Measurements from ENCODE around the gene PNPLA6. TPM values are rescaled to one million over a fixed set of nuclear protein-coding genes. Genes with fewer than 3 reads are reported as not detected.
A peak's percentile ranks its signal among the peaks of the same experiment; 100 is the strongest.

The PNPLA6 gene
- total RNA-seq, 6 experiments from 2014 or later = 38.7 to 61.8 (median 46.5) TPM

DNA sequence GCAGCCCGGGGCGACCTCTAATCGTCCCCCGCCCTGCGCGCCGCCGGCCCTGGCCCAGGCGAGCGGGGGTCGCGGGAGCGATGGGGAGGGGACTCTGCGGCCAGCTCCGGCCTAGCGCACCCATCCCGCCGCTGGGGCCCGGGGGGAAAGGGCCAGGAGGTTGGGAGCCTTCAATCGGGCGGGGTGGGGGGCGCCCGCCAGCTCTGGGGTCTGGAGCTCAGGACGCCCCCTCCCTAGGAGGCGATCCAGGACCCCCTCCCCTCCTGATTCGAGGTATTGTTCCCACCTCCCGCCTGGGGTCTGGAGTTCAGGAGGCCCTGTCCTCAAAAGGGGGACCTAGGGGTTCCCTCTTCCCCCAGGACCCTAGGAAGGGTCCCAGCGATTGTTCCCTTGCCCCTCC, 19.2 kb upstream of the PNPLA6 start:
- Histone ChIP-seq H3K4me1 (peaks cover 0 to 26% (median 3%) of the 10 kb centered on the region in 4 donors), H3K9me3 (no peaks in the 10 kb centered on the region), H3K4me3 (peak overlapping the region; percentile 54 to 60 (median 60)), H3K36me3 (no peaks in the 10 kb centered on the region), H3K27ac (peak overlapping the region; percentile 57 to 79 (median 66)), H3K27me3 (no peaks in the 10 kb centered on the region)
- intact Hi-C loops (cut with DNase I) = no loop called here
- TF ChIP-seq, protein P1, sequence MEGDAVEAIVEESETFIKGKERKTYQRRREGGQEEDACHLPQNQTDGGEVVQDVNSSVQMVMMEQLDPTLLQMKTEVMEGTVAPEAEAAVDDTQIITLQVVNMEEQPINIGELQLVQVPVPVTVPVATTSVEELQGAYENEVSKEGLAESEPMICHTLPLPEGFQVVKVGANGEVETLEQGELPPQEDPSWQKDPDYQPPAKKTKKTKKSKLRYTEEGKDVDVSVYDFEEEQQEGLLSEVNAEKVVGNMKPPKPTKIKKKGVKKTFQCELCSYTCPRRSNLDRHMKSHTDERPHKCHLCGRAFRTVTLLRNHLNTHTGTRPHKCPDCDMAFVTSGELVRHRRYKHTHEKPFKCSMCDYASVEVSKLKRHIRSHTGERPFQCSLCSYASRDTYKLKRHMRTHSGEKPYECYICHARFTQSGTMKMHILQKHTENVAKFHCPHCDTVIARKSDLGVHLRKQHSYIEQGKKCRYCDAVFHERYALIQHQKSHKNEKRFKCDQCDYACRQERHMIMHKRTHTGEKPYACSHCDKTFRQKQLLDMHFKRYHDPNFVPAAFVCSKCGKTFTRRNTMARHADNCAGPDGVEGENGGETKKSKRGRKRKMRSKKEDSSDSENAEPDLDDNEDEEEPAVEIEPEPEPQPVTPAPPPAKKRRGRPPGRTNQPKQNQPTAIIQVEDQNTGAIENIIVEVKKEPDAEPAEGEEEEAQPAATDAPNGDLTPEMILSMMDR (IDR thresholded peaks at IDR 0.05) = no peak
- no peak for TF ChIP-seq POLR2A (IDR thresholded peaks at IDR 0.05)
- DNase-seq (no peak), ATAC-seq (no peak)
- no CpG with 5 or more reads among the region's 28 CpGs for WGBS (ENCODE audit: insufficient coverage, low coverage, low lambda C conversion rate, missing lambda C conversion rate)

DNA sequence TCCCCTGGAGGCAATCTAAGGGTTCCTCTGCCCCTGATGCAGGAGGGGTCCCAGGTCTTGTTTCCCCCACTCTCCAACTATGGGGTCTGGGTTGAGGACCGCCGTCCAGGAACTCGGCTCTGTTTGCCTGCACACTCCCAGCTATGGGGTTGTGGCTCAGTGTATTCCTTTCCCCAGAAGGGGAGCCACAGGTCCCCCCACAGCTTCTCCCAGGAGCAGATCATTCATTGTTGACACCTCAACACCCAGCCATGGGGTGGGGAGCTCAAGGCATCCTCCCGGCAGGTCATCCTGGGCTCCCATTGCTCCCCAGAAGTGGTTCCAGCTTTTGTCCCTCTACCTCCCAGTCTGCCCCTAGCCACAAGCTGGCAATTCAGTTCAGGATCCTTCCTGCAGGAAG, 18.6 kb upstream of the PNPLA6 start:
- DNase-seq (no peak), ATAC-seq (no peak)
- Histone ChIP-seq H3K4me3 (peak overlapping the region; percentile 54 to 60 (median 60)), H3K36me3 (no peaks in the 10 kb centered on the region), H3K27me3 (no peaks in the 10 kb centered on the region), H3K27ac (peak overlapping the region in 1 of 3 donors; percentile 57), H3K9me3 (no peaks in the 10 kb centered on the region), H3K4me1 (peaks cover 0 to 31% (median 7%) of the 10 kb centered on the region in 4 donors)
- 90% methylated on average over 2 of the region's 4 CpGs for WGBS (ENCODE audit: insufficient coverage, low coverage, low lambda C conversion rate, missing lambda C conversion rate)
- TF ChIP-seq, protein P1 (IDR thresholded peaks at IDR 0.05) = no peak
- no peak for TF ChIP-seq POLR2A (IDR thresholded peaks at IDR 0.05)
- intact Hi-C loops (cut with DNase I) = no loop called here

DNA sequence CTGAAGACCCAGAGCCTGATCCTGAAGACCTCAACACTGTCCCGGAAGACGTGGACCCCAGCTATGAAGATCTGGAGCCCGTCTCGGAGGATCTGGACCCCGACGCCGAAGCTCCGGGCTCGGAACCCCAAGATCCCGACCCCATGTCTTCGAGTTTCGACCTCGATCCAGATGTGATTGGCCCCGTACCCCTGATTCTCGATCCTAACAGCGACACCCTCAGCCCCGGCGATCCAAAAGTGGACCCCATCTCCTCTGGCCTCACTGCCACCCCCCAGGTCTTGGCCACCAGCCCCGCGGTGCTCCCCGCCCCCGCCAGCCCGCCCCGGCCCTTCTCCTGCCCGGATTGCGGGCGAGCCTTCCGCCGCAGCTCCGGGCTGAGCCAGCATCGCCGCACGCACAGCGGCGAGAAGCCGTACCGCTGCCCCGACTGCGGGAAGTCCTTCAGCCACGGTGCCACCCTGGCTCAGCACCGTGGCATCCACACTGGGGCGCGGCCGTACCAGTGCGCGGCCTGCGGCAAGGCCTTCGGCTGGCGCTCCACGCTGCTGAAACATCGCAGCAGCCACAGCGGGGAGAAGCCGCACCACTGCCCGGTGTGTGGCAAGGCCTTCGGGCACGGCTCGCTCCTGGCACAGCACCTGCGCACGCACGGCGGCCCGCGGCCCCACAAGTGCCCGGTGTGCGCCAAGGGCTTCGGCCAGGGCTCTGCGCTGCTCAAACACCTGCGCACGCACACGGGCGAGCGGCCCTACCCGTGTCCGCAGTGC, 16.0 kb upstream of the PNPLA6 start:
- Histone ChIP-seq H3K4me3 (no peak overlapping the region), H3K9me3 (no peaks in the 10 kb centered on the region), H3K4me1 (peaks cover 0 to 43% (median 11%) of the 10 kb centered on the region in 4 donors), H3K36me3 (peaks cover 0 to 1% (median 0%) of the 10 kb centered on the region in 4 donors), H3K27ac (no peak overlapping the region), H3K27me3 (no peaks in the 10 kb centered on the region)
- ATAC-seq (no peak), DNase-seq (no peak)
- intact Hi-C loops (cut with DNase I) = no loop called here
- no peak for TF ChIP-seq POLR2A (IDR thresholded peaks at IDR 0.05)
- TF ChIP-seq, protein P1 (IDR thresholded peaks at IDR 0.05) = no peak
- 92% methylated on average over 17 of the region's 74 CpGs for WGBS (ENCODE audit: insufficient coverage, low coverage, low lambda C conversion rate, missing lambda C conversion rate)

DNA sequence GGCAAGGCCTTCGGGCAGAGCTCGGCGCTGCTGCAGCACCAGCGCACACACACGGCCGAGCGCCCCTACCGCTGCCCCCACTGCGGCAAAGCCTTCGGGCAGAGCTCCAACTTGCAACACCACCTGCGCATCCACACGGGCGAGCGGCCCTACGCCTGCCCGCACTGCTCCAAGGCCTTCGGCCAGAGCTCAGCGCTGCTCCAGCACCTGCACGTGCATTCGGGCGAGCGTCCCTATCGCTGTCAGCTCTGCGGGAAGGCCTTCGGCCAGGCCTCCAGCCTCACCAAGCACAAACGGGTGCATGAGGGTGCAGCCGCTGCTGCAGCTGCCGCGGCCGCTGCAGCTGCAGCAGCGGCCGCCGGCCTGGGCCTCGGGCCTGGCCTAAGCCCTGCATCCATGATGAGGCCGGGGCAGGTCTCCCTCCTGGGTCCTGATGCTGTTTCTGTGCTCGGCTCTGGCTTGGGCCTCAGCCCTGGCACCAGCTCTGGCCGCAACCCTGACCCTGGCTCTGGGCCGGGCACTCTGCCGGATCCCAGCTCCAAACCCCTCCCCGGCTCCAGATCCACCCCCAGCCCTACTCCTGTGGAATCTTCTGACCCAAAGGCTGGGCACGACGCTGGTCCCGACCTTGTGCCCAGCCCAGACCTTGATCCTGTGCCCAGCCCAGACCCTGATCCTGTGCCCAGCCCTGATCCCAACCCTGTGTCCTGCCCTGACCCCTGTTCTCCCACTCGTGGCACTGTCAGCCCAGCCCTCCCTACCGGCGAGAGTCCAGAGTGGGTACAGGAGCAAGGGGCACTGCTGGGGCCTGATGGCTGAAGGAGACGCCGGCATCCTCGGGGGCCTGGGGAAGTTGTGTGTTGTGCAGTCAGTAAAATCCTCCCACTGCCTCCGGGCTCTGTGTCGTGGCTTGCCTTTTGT, 15.1 kb upstream of the PNPLA6 start:
- Histone ChIP-seq H3K4me3 (no peak overlapping the region), H3K36me3 (peaks cover 0 to 7% (median 0%) of the 10 kb centered on the region in 4 donors), H3K4me1 (peaks cover 0 to 40% (median 11%) of the 10 kb centered on the region in 4 donors), H3K9me3 (no peaks in the 10 kb centered on the region), H3K27me3 (no peaks in the 10 kb centered on the region), H3K27ac (peak overlapping the region in 2 of 3 donors; percentile 40 to 75)
- WGBS (ENCODE audit: insufficient coverage, low coverage, low lambda C conversion rate, missing lambda C conversion rate) = 40% methylated on average over 13 of the region's 51 CpGs
- peak; percentile 66 to 84 (median 76) for ATAC-seq
- TF ChIP-seq, protein P1 (IDR thresholded peaks at IDR 0.05) = no peak
- TF ChIP-seq POLR2A (IDR thresholded peaks at IDR 0.05) = no peak
- intact Hi-C loops (cut with DNase I) = no loop called here
- peak; percentile 76 to 94 (median 92) for DNase-seq

Data from right lobe of liver (tissue), 6 donors.